ENCODE results near the gene PCSK6. TPM values are rescaled to one million over a fixed set of nuclear protein-coding genes. Genes with fewer than 3 reads are reported as not detected.

The PCSK6 gene
- total RNA-seq, 2 donors from 2014 or later, result 5.1 to 8.8 TPM

GRCh38 chr15:101384276-101384675, 105.2 kb downstream of the PCSK6 start:
- Histone ChIP-seq H3K27ac (no peak overlapping the region), H3K4me1 (ENCODE audit: control insufficient read depth in 1 of 2, low read depth in 2 of 2) (no peaks in the 10 kb centered on the region), H3K36me3 (no peaks in the 10 kb centered on the region), H3K27me3 (replicated peaks; ENCODE audit: insufficient read depth) (no peaks in the 10 kb centered on the region), H3K4me3 (no peak overlapping the region), H3K9me3 (no peaks in the 10 kb centered on the region)
- ATAC-seq (ENCODE audit: insufficient number of reproducible peaks, low FRiP score, low read depth), result no peak
- no peak for TF ChIP-seq CTCF (IDR thresholded peaks at IDR 0.05)
- DNase-seq (ENCODE audit: low spot score), result no peak

- no peak for DNase-seq (ENCODE audit: low spot score)
- no peak for ATAC-seq (ENCODE audit: insufficient number of reproducible peaks, low FRiP score, low read depth)
- Histone ChIP-seq H3K27ac (no peak overlapping the region), H3K4me3 (no peak overlapping the region), H3K4me1 (ENCODE audit: control insufficient read depth in 1 of 2, low read depth in 2 of 2) (no peaks in the 10 kb centered on the region), H3K36me3 (no peaks in the 10 kb centered on the region), H3K27me3 (replicated peaks; ENCODE audit: insufficient read depth) (no peaks in the 10 kb centered on the region), H3K9me3 (no peaks in the 10 kb centered on the region)
- no peak for TF ChIP-seq CTCF (IDR thresholded peaks at IDR 0.05)
These were observed 107.0 kb downstream of the PCSK6 start for GRCh38 chr15:101382544-101382943.

- Histone ChIP-seq H3K9me3 (no peaks in the 10 kb centered on the region), H3K36me3 (no peaks in the 10 kb centered on the region), H3K4me3 (no peak overlapping the region), H3K27ac (no peak overlapping the region), H3K27me3 (replicated peaks; ENCODE audit: insufficient read depth) (no peaks in the 10 kb centered on the region), H3K4me1 (ENCODE audit: control insufficient read depth in 1 of 2, low read depth in 2 of 2) (no peaks in the 10 kb centered on the region)
- DNase-seq (ENCODE audit: low spot score) (no peak), ATAC-seq (ENCODE audit: insufficient number of reproducible peaks, low FRiP score, low read depth) (no peak)
- TF ChIP-seq CTCF (IDR thresholded peaks at IDR 0.05), result no peak
These were observed 107.8 kb downstream of the PCSK6 start for GRCh38 chr15:101381671-101382212.

- TF ChIP-seq CTCF (IDR thresholded peaks at IDR 0.05), result no peak
- no peak overlapping the region for H3K27ac ChIP-seq
- H3K9me3 ChIP-seq, result no peaks in the 10 kb centered on the region
- DNase-seq (ENCODE audit: low spot score), result no peak
- H3K36me3 ChIP-seq, result no peaks in the 10 kb centered on the region
- no peak overlapping the region for H3K4me3 ChIP-seq
- H3K4me1 ChIP-seq (ENCODE audit: control insufficient read depth in 1 of 2, low read depth in 2 of 2), result no peaks in the 10 kb centered on the region
- no peak for ATAC-seq (ENCODE audit: insufficient number of reproducible peaks, low FRiP score, low read depth)
- no peaks in the 10 kb centered on the region for H3K27me3 ChIP-seq (replicated peaks; ENCODE audit: insufficient read depth)
These were observed 109.4 kb downstream of the PCSK6 start for GRCh38 chr15:101380146-101380545.

GRCh38 chr15:101379647-101380046, 109.9 kb downstream of the PCSK6 start:
- H3K27ac ChIP-seq, result no peak overlapping the region
- no peaks in the 10 kb centered on the region for H3K9me3 ChIP-seq
- DNase-seq (ENCODE audit: low spot score) (no peak), ATAC-seq (ENCODE audit: insufficient number of reproducible peaks, low FRiP score, low read depth) (no peak)
- no peak for TF ChIP-seq CTCF (IDR thresholded peaks at IDR 0.05)
- H3K36me3 ChIP-seq, result no peaks in the 10 kb centered on the region
- H3K4me3 ChIP-seq, result no peak overlapping the region
- no peaks in the 10 kb centered on the region for H3K4me1 ChIP-seq (ENCODE audit: control insufficient read depth in 1 of 2, low read depth in 2 of 2)
- no peaks in the 10 kb centered on the region for H3K27me3 ChIP-seq (replicated peaks; ENCODE audit: insufficient read depth)
